NB4 (cell line): ENCODE results near the gene KCNIP4.

Experiments used
- CTCF ChIP-seq: IDR thresholded peaks from one replicate; pipeline ENCODE4 v1.5.1; 2012; ENCODE audit warnings: low read depth, low read length
- MAX ChIP-seq: IDR thresholded peaks from 2 replicates; pipeline ENCODE4 v1.6.1; 2011; ENCODE audit warnings: low read depth, low read length
- MYC ChIP-seq: IDR thresholded peaks from 2 replicates; pipeline ENCODE4 v1.6.1; 2011; ENCODE audit warnings: low read depth, low read length
- POLR2A ChIP-seq: IDR thresholded peaks from 2 replicates; pipeline ENCODE4 v1.6.1; 2011; ENCODE audit warnings: mild to moderate bottlenecking; ENCODE audit not compliant: insufficient read length; ENCODE audit errors: extremely low read depth

- TF ChIP-seq CTCF (no peak), POLR2A (no peak), MYC (no peak), MAX (no peak)
Measured at GRCh38 chr4:21184788-21185187, 763.8 kb downstream of the KCNIP4 start.
